AG09309 (cell line): ENCODE data around the gene PDCD5.

Source experiments
- DNase-seq: peaks from one replicate; pipeline ENCODE4 v3.0.0-alpha.2; 2010; ENCODE audit warnings: low read depth
- H3K4me3 ChIP-seq: 2 replicates; pipeline ENCODE4 v1.5.1; 2011; ENCODE audit warnings: mild to moderate bottlenecking, low read depth, low read length, moderate library complexity; ENCODE audit not compliant: control insufficient read depth
- TF ChIP-seq, protein P1 (sequence below): IDR thresholded peaks from 2 replicates; pipeline ENCODE4 v1.5.1; 2011; ENCODE audit warnings: mild to moderate bottlenecking, low read depth, low read length, inconsistent platforms; ENCODE audit not compliant: insufficient read depth, control insufficient read depth; ENCODE audit errors: missing control alignments

Gene PDCD5

GRCh38 chr19:32543115-32543900 lies 37.7 kb upstream of the PDCD5 start:
- no peak overlapping the region for H3K4me3 ChIP-seq
- TF ChIP-seq, protein P1, sequence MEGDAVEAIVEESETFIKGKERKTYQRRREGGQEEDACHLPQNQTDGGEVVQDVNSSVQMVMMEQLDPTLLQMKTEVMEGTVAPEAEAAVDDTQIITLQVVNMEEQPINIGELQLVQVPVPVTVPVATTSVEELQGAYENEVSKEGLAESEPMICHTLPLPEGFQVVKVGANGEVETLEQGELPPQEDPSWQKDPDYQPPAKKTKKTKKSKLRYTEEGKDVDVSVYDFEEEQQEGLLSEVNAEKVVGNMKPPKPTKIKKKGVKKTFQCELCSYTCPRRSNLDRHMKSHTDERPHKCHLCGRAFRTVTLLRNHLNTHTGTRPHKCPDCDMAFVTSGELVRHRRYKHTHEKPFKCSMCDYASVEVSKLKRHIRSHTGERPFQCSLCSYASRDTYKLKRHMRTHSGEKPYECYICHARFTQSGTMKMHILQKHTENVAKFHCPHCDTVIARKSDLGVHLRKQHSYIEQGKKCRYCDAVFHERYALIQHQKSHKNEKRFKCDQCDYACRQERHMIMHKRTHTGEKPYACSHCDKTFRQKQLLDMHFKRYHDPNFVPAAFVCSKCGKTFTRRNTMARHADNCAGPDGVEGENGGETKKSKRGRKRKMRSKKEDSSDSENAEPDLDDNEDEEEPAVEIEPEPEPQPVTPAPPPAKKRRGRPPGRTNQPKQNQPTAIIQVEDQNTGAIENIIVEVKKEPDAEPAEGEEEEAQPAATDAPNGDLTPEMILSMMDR = no peak
- DNase-seq = no peak

DNA sequence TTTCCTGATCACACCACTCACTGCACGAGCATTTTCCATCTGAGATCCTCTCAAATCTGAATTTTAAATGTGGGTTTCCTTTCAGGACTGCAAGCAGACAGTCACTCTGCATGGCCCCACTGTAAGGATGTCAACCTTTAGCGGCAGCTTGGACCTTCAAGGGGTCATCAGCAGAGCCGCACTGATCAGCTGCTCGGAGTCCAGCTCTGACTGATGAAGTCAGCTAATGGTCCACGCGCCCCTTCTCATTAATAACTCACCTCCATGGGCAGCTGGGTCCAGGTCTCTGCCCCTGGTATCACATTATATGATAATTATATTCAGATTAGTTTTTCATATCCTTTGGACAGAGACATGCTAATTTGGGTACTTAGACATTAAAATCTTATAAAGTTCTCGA lies 36.1 kb upstream of the PDCD5 start:
- no peak for DNase-seq

DNA sequence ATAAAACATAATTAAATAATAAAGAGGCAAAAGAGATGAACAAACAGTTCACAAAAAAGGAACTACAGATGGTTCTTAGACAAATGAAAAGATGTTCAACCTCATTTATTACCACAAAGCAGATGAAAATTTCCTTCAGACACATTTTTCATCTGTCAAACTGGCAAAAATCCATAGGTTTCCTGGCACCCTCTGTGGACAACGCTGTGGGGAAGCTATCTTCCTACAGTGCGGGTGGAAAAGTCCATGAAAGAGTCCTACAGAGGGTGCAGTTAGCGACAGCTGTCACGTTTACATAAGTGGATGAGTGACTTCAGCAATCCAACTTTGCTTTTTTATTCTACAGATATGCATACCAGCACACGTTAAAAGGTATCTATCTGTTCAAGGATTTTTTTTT lies 30.3 kb upstream of the PDCD5 start:
- TF ChIP-seq, protein P1 = no peak

More for the DNA sequence above, 36.1 kb upstream of the PDCD5 start:
- TF ChIP-seq, protein P1 = no peak
- H3K4me3 ChIP-seq = no peak overlapping the region

GRCh38 chr19:32555786-32556185 lies 25.2 kb upstream of the PDCD5 start:
- no peak for DNase-seq
- TF ChIP-seq, protein P1 = no peak

More for the DNA sequence above, 30.3 kb upstream of the PDCD5 start:
- H3K4me3 ChIP-seq = no peak overlapping the region
- DNase-seq = no peak

GRCh38 chr19:32558607-32559228 lies 22.3 kb upstream of the PDCD5 start:
- TF ChIP-seq, protein P1 = no peak
- no peak overlapping the region for H3K4me3 ChIP-seq
- no peak for DNase-seq

More at GRCh38 chr19:32555786-32556185, 25.2 kb upstream of the PDCD5 start:
- H3K4me3 ChIP-seq = no peak overlapping the region

DNA sequence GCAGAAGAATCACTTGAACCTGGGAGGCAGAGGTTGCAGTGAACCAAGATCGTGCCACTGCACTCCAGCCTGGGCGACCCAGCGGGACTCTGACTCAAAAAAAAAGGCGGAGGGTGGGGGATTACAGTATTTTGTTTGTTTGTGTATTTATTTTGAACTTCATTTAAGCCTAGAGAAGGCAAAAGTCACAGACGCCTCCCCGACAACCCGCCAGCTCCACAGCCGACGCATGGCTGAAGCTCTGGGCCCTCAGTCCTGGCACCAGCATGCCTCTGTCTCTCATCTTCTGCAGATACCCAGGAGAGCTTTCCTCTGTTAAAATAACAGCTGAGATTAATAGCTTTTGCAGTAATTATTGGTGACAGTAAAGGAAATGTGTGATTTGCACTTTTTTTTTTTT lies 17.2 kb upstream of the PDCD5 start:
- TF ChIP-seq, protein P1 = no peak
- no peak overlapping the region for H3K4me3 ChIP-seq
- no peak for DNase-seq
